CD14-positive monocyte (primary cell): Measurements from ENCODE around the gene TBXA2R. TPM values are rescaled to one million over a fixed set of nuclear protein-coding genes. Genes with fewer than 3 reads are reported as not detected.

Experiments
- DNase-seq, 3 donors: peaks; one replicate each; pipeline ENCODE4 v3.0.0-alpha.2; 2011 to 2022
- H2AFZ ChIP-seq: 2 replicates; pipeline ENCODE4 v1.6.0; 2012; ENCODE audit warnings: mild to moderate bottlenecking, low read depth, low read length, inconsistent platforms; ENCODE audit not compliant: insufficient read depth, poor library complexity, severe bottlenecking
- H3K27ac ChIP-seq, 2 donors: 1 replicate in 1 of 2; 2 replicates in 1 of 2; pipeline ENCODE4 v1.5.1; 2012 to 2013; ENCODE audit warnings: low read length in 2 of 2, control low read depth in 1 of 2, inconsistent platforms in 1 of 2, low read depth in 1 of 2, mild to moderate bottlenecking in 1 of 2
- H3K27me3 ChIP-seq, 2 donors: one replicate each; pipeline versions ENCODE4 v1.6.0 to v1.6.1; 2011 to 2013; ENCODE audit warnings: low read length in 2 of 2; ENCODE audit not compliant: control insufficient read depth in 2 of 2, insufficient read depth in 2 of 2
- H3K36me3 ChIP-seq, 2 donors: replicated peaks in 1 of 2; 1 replicate in 1 of 2; 2 replicates in 1 of 2; pipeline versions ENCODE4 v1.5.1 to v1.6.1; 2012 to 2013; ENCODE audit warnings: low read length in 2 of 2, control low read depth in 1 of 2, inconsistent platforms in 1 of 2, mild to moderate bottlenecking in 1 of 2; ENCODE audit not compliant: insufficient read depth in 2 of 2, control insufficient read depth in 1 of 2
- H3K4me1 ChIP-seq, 2 donors: 1 replicate in 1 of 2; 2 replicates in 1 of 2; pipeline versions ENCODE4 v1.5.1 to v1.6.1; 2012 to 2013; ENCODE audit warnings: low read length in 2 of 2, control low read depth in 1 of 2, inconsistent platforms in 1 of 2, mild to moderate bottlenecking in 1 of 2, moderate library complexity in 1 of 2; ENCODE audit not compliant: insufficient read depth in 2 of 2, control insufficient read depth in 1 of 2
- H3K4me2 ChIP-seq: replicated peaks from 2 replicates; pipeline ENCODE3; 2012; ENCODE audit warnings: low read length, moderate library complexity, mild to moderate bottlenecking; ENCODE audit not compliant: poor library complexity, severe bottlenecking; ENCODE audit errors: extremely low read depth
- H3K4me3 ChIP-seq, 3 experiments: fragments of 200-600 bp in 1 of 3; sonication (generic) in 1 of 3; replicated peaks in 1 of 3; 1 replicate in 2 of 3; 2 replicates in 1 of 3; pipeline ENCODE4 v1.5.1; 2011 to 2013; ENCODE audit warnings: low read length in 3 of 3, mild to moderate bottlenecking in 3 of 3, control low read depth in 2 of 3, low read depth in 2 of 3, inconsistent platforms in 1 of 3, moderate library complexity in 1 of 3
- H3K79me2 ChIP-seq: 2 replicates; pipeline ENCODE4 v1.6.0; 2012; ENCODE audit warnings: mild to moderate bottlenecking, control low read depth, inconsistent platforms, low read length, moderate library complexity; ENCODE audit not compliant: insufficient read depth
- H3K9ac ChIP-seq: 2 replicates; pipeline ENCODE4 v1.6.0; 2017; ENCODE audit warnings: low read length, mild to moderate bottlenecking; ENCODE audit not compliant: insufficient read depth, poor library complexity, severe bottlenecking
- H3K9me3 ChIP-seq, 2 donors: replicated peaks in 1 of 2; 1 replicate in 1 of 2; 2 replicates in 1 of 2; pipeline versions ENCODE4 v1.5.1 to v1.6.1; 2012 to 2013; ENCODE audit warnings: low read length in 2 of 2, control low read depth in 1 of 2; ENCODE audit not compliant: control insufficient read depth in 1 of 2, insufficient read depth in 1 of 2
- H4K20me1 ChIP-seq: 2 replicates; pipeline ENCODE4 v1.6.0; 2012; ENCODE audit warnings: mild to moderate bottlenecking, low read length, control low read depth, moderate library complexity; ENCODE audit not compliant: insufficient read depth
- H3K27ac Mint-ChIP-seq, 7 donors: one replicate each; pipeline ENCODE4 v1.8.0; 2020; ENCODE audit warnings: mild to moderate bottlenecking in 7 of 7, mixed read lengths in 7 of 7, moderate library complexity in 6 of 7, inconsistent platforms in 2 of 7
- H3K27me3 Mint-ChIP-seq, 3 donors: one replicate each; pipeline ENCODE4 v1.8.0; 2021 to 2022; ENCODE audit warnings: low read depth in 3 of 3, mild to moderate bottlenecking in 3 of 3, mixed read lengths in 3 of 3, moderate library complexity in 3 of 3, inconsistent platforms in 1 of 3
- H3K36me3 Mint-ChIP-seq, 2 donors: one replicate each; pipeline ENCODE4 v1.8.0; 2020; ENCODE audit warnings: mixed read lengths in 2 of 2, inconsistent platforms in 1 of 2, mild to moderate bottlenecking in 1 of 2
- H3K4me1 Mint-ChIP-seq: one replicate; pipeline ENCODE4 v1.8.0; 2020; ENCODE audit warnings: mild to moderate bottlenecking, mixed read lengths
- H3K4me3 Mint-ChIP-seq, 2 donors: one replicate each; pipeline ENCODE4 v1.8.0; 2020; ENCODE audit warnings: mild to moderate bottlenecking in 2 of 2, mixed read lengths in 2 of 2, moderate library complexity in 1 of 2
- H3K9me3 Mint-ChIP-seq, 7 donors: one replicate each; pipeline ENCODE4 v1.8.0; 2020 to 2022; ENCODE audit warnings: mixed read lengths in 7 of 7, mild to moderate bottlenecking in 6 of 7, moderate library complexity in 6 of 7, inconsistent platforms in 2 of 7
- CTCF ChIP-seq: fragments of 200-600 bp; IDR thresholded peaks from one replicate; pipeline ENCODE4 v1.8.0; 2022; ENCODE audit warnings: antibody characterized with exemption, mild to moderate bottlenecking
- WGBS: methylation state at CpG from one replicate; pipeline ENCODE4 v1.1.5; 2013; ENCODE audit warnings: missing lambda C conversion rate; ENCODE audit not compliant: insufficient coverage; 5-methylcytosine and 5-hydroxymethylcytosine counted together
- intact Hi-C, 2 donors: fragments of 100-400 bp; cut with micrococcal nuclease; formaldehyde crosslinking; loops; one replicate each; pipeline versions ENCODE4 v1.15.0 to v1.15.1; 2023
- polyA plus RNA-seq, 3 donors: library from polyadenylated mRNA; depleted of rRNA in 1 of 3; unstranded in 2 of 3; stranded (reverse) in 1 of 3; fragments of 300-500 nt in 2 of 3; fragments of >200 nt in 1 of 3; fragmentation: Illumina TruSeq in 2 of 3; gene quantifications; 1 replicate in 2 of 3; 2 replicates in 1 of 3; pipeline ENCODE4 v1.2.3, GENCODE V29; 2012 to 2021

The TBXA2R gene
- polyA plus RNA-seq, 3 donors = 0.05 TPM; not detected in 2

GRCh38 chr19:3642296-3642695, 35.6 kb upstream of the TBXA2R start:
- Histone ChIP-seq H3K36me3 (peaks cover 75 to 87% of the 10 kb centered on the region in 2 donors), H2AFZ (no peak overlapping the region), H3K79me2 (no peaks in the 10 kb centered on the region), H3K4me3 (no peak overlapping the region), H3K9me3 (no peaks in the 10 kb centered on the region), H3K27ac (no peak overlapping the region), H3K4me1 (no peaks in the 10 kb centered on the region), H3K27me3 (no peaks in the 10 kb centered on the region), H3K4me2 (no peak overlapping the region), H3K9ac (no peak overlapping the region), H4K20me1 (peaks cover 6% of the 10 kb centered on the region)
- H3K36me3 Mint-ChIP-seq = peaks cover 48 to 70% of the 10 kb centered on the region in 2 donors
- no peak overlapping the region for H3K4me3 Mint-ChIP-seq
- H3K27ac Mint-ChIP-seq = no peak overlapping the region
- no peaks in the 10 kb centered on the region for H3K4me1 Mint-ChIP-seq
- WGBS = 95% methylated on average over 13 of the region's 17 CpGs
- peaks cover 0 to 4% (median 1%) of the 10 kb centered on the region in 7 donors for H3K9me3 Mint-ChIP-seq
- intact Hi-C loops = no loop called here
- no peaks in the 10 kb centered on the region for H3K27me3 Mint-ChIP-seq
- no peak for TF ChIP-seq CTCF
- DNase-seq = no peak

GRCh38 chr19:3641515-3642269, 35.0 kb upstream of the TBXA2R start:
- Mint-ChIP-seq H3K27ac (peak overlapping the region in 1 of 7 donors; percentile 8), H3K4me1 (no peaks in the 10 kb centered on the region), H3K4me3 (no peak overlapping the region), H3K27me3 (no peaks in the 10 kb centered on the region), H3K36me3 (peaks cover 52 to 74% of the 10 kb centered on the region in 2 donors), H3K9me3 (peaks cover 0 to 4% (median 1%) of the 10 kb centered on the region in 7 donors)
- intact Hi-C loops = no loop called here
- 95% methylated on average over 26 of the region's 28 CpGs for WGBS
- no peak overlapping the region for H3K4me2 ChIP-seq
- H2AFZ ChIP-seq = no peak overlapping the region
- H3K9ac ChIP-seq = no peak overlapping the region
- H3K36me3 ChIP-seq = peaks cover 81 to 87% of the 10 kb centered on the region in 2 donors
- peaks cover 6% of the 10 kb centered on the region for H4K20me1 ChIP-seq
- H3K4me3 ChIP-seq = no peak overlapping the region
- no peak for TF ChIP-seq CTCF
- H3K4me1 ChIP-seq = no peaks in the 10 kb centered on the region
- H3K27ac ChIP-seq = no peak overlapping the region
- DNase-seq = no peak
- no peaks in the 10 kb centered on the region for H3K27me3 ChIP-seq
- H3K79me2 ChIP-seq = no peaks in the 10 kb centered on the region
- H3K9me3 ChIP-seq = no peaks in the 10 kb centered on the region
